Measurements from ENCODE around the gene SHC3. TPM values are rescaled to one million over a fixed set of nuclear protein-coding genes. Genes with fewer than 3 reads are reported as not detected.

The SHC3 gene
- total and polyA plus RNA-seq, 9 of the 15 experiments (the other 6 are each of a cell fraction or from before 2014, with no cell fraction given): not detected

DNA sequence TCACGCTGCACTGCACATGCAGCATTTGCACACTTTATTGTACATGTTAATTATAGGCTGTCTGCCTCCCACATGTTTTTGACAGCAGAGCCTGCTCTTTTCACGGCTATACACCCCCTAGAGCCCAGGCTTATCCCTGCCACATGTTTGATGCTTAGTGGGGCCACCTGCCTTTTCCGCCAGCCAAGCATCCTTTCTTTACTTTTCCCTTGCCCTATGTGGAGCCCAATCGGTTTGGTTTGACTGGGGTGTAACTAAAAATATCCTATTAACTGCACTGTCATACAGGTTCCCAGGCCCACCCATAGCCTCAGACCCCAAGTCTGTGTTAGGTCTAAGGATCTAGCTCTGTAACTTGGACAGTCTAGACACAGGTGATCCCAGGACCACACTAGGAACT, 206.2 kb downstream of the SHC3 start:
- 27% methylated on average over 4 of the region's 4 CpGs for WGBS (ENCODE audit: insufficient coverage, low coverage, missing lambda C conversion rate)
- Histone ChIP-seq H3K9ac (ENCODE audit: insufficient read depth in 1 of 2, low read depth in 2 of 2, low read length in 2 of 2) (no peak overlapping the region), H3K27me3 (ENCODE audit: control insufficient read depth in 2 of 2, insufficient read depth in 2 of 2, low read length in 2 of 2) (peaks cover 0 to 4% of the 10 kb centered on the region in 2 experiments; a peak in 1 of 5 replicates), H3K79me2 (ENCODE audit: control insufficient read depth, insufficient read depth, low read length) (no peaks in the 10 kb centered on the region), H3K36me3 (ENCODE audit: control insufficient read depth, insufficient read depth, low read length) (no peaks in the 10 kb centered on the region), H3K27ac (ENCODE audit: extremely low read depth, low read depth, low read length) (no peak overlapping the region), H3K9me3 (replicated peaks; ENCODE audit: control insufficient read depth, insufficient read depth, low read depth, low read length) (no peaks in the 10 kb centered on the region), H2AFZ (ENCODE audit: low read depth, low read length) (no peak overlapping the region), H3K9me1 (ENCODE audit: control insufficient read depth, insufficient read depth, low read length) (no peaks in the 10 kb centered on the region), H4K20me1 (replicated peaks; ENCODE audit: control insufficient read depth, insufficient read depth, low read length) (no peaks in the 10 kb centered on the region), H3K4me3 (no peak overlapping the region), H3K4me1 (replicated peaks in 1 of 2; ENCODE audit: control insufficient read depth in 2 of 2, insufficient read depth in 2 of 2, low read length in 2 of 2) (peaks cover 0 to 3% of the 10 kb centered on the region in 2 experiments; a peak in 1 of 5 replicates), H3K4me2 (ENCODE audit: insufficient read depth, low read length) (no peak overlapping the region)
- FAIRE-seq (no peak), ATAC-seq (no peak), DNase-seq (ENCODE audit: extremely low read depth in 1 of 4, low spot score in 3 of 4) (no peak)
- TF ChIP-seq SREBF2 (CRISPR knock-in tag; IDR thresholded peaks at IDR 0.05) (no peak), LEF1 (IDR thresholded peaks at IDR 0.05) (no peak), FOXP1 (CRISPR knock-in tag; IDR thresholded peaks at IDR 0.05) (no peak), ZFP1 (CRISPR knock-in tag; IDR thresholded peaks at IDR 0.05) (no peak)
- TF ChIP-seq, protein P1, sequence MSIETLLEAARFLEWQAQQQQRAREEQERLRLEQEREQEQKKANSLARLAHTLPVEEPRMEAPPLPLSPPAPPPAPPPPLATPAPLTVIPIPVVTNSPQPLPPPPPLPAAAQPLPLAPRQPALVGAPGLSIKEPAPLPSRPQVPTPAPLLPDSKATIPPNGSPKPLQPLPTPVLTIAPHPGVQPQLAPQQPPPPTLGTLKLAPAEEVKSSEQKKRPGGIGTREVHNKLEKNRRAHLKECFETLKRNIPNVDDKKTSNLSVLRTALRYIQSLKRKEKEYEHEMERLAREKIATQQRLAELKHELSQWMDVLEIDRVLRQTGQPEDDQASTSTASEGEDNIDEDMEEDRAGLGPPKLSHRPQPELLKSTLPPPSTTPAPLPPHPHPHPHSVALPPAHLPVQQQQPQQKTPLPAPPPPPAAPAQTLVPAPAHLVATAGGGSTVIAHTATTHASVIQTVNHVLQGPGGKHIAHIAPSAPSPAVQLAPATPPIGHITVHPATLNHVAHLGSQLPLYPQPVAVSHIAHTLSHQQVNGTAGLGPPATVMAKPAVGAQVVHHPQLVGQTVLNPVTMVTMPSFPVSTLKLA (conservative IDR thresholded peaks at IDR 0.05): no peak
- TF ChIP-seq, protein P2, sequence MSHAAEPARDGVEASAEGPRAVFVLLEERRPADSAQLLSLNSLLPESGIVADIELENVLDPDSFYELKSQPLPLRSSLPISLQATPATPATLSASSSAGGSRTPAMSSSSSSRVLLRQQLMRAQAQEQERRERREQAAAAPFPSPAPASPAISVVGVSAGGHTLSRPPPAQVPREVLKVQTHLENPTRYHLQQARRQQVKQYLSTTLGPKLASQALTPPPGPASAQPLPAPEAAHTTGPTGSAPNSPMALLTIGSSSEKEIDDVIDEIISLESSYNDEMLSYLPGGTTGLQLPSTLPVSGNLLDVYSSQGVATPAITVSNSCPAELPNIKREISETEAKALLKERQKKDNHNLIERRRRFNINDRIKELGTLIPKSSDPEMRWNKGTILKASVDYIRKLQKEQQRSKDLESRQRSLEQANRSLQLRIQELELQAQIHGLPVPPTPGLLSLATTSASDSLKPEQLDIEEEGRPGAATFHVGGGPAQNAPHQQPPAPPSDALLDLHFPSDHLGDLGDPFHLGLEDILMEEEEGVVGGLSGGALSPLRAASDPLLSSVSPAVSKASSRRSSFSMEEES (CRISPR knock-in tag; IDR thresholded peaks at IDR 0.05): no peak
- POLR2A ChIA-PET: no interaction called here
- CTCF ChIA-PET (ENCODE audit: low intra/inter-chr PET ratio): no interaction called here
- in situ Hi-C loops (cut with MboI): no loop called here
- intact Hi-C loops (cut with micrococcal nuclease): no loop called here
- no TSS peak for BruUV-seq (replicated peaks)
